NCI-H460 (cell line): Measurements from ENCODE around the gene ARHGEF3. TPM values are rescaled to one million over a fixed set of nuclear protein-coding genes. Genes with fewer than 3 reads are reported as not detected.
"Not testable (repeated sequence)": the region's sequence is repeated elsewhere in the genome, so short reads cannot be mapped to it uniquely, and the experiment has no call there.

ENCODE experiments used
- DNase-seq: peaks from one replicate; pipeline ENCODE4 v3.0.0-alpha.2; 2016; ENCODE audit warnings: low read depth; ENCODE audit errors: extremely low read depth
- total RNA-seq: library from RNA; depleted of rRNA; stranded (reverse); fragments of >200 nt; shearing (Covaris generic); gene quantifications from 2 replicates; pipeline ENCODE4 v1.2.3, GENCODE V29; 2014

The ARHGEF3 gene
- total RNA-seq, 1 experiment from 2014 or later = 1.8 TPM

DNA sequence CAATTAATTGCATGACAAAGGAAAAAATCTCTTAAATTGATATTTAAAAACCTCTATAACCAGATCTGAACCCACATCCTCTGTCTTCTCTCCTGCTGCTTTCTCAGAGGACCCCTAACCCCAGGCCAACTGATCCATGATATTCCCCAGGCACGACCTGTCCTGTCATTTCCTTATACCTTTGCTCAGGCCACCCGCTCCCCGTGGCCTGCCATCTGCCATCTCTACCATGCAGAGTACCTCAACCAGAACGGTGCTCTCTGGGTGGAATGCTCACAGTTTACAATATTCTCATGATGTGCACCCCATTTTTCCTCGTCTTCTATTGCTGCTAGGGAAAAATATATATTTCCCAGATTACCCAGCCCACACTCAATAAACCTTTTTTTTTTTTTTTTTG, 57.7 kb downstream of the ARHGEF3 start:
- no peak for DNase-seq

DNA sequence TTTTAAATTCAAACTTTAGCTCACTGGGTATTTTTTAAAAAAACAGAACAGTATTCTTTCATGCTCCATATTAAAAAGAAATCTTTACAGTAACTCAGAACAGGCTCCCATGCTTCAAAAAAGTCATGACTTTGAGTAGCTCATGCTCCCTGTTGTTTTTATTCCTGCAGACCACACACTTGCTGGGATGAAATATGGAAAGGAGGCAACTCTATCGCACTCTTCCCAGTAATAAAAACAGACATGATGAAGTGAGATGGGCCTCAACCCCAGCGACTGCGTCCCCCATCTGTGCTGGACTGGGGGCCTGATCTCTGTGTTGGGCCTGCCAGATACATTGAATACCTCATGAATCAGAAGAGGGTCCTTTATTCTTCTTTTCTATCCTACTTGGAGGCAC, 58.9 kb downstream of the ARHGEF3 start:
- DNase-seq = no peak

DNA sequence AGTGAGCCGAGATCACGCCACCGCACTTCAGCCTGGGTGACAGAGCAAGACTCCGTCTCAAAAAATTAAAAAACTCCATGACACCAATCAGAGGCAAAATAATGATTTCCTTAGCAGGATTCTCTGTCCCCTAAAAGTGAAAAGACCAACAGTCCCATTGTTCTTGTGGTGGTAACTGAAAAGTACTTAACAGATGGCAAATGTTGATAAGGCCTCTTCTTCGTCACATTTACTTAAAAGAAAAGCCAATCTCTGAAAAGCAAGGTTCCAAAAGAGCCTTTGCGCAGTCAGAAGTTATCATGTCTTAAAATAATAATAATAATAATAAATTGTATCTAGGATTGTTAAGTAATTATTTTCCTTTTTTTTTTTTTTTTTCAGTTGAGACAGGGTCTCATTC, 62.7 kb downstream of the ARHGEF3 start:
- no peak for DNase-seq

DNA sequence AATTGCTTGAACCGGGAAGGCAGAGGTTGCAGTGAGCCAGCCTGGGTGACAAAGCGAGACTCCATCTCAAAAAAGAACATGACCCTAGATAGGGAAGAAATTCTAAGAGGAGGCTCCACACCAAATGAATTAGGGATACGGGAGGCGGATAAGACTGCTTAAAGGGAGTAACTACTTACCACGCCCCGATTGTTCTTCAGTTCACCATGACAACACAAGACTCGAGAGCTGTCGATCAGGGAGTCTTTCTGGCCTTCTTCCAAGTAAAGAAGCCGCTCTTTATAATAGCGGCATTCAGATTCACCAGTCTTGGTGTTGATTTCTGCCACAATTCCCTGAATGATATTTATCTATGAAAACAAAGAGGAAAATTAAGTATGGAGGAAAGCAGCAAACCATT, 64.7 kb downstream of the ARHGEF3 start:
- no peak for DNase-seq

DNA sequence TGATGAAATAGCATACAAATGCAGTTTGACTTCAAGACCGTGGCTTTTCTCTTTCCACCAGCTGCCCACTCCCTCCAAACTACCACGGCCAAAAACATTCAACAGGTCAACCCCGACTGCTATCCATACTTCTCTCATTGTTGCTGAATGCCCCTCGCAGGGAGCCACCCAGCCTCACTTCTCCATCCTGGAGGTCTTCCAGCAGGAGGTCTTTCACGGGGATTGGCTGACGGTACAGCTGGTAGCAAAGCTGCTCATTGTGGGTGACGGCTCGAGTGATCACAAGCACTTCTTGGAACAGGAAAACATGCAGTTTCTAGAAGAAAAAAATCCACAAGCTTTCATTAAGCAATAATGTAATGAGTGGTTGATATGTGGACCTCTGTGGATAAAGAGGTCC, 69.6 kb downstream of the ARHGEF3 start:
- DNase-seq = no peak

DNA sequence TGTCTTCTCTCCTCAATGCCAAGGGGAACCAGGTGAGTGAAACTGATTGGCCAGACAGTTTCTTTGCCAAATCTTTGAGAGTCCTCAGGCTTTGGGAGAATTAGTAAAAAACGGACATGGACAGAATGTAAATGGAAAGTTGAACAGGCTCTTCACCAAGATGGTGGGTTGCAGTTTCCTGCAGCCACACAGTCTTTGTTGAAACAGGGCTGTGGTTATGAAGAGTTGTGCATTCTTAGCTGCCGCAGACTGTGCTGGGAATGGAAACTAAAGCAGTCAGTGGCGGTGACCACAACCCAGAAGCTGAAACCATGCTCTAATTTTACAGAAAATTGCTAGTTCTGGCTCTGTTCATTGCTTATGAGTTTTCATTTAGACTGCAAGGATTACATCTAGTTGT, 76.6 kb downstream of the ARHGEF3 start:
- no peak for DNase-seq

DNA sequence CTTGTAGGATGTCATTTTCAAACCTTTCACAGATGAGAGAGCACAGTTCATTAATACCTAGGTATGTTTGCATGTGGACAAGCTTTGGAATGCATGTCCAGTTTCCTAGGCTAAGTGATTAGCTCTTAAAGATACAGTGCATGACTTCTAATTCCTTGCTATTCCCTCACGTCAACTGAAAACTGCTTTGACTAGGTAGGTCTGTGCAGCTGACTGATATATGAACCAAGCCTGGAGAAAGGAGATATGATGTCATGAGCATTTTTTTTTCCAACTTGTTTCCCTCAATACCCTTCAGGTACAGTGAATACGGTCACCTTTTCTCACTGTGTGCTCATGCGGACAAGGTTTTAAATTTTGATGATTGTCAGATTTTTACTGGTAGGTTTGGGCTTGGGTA, 77.1 kb downstream of the ARHGEF3 start:
- no peak for DNase-seq

DNA sequence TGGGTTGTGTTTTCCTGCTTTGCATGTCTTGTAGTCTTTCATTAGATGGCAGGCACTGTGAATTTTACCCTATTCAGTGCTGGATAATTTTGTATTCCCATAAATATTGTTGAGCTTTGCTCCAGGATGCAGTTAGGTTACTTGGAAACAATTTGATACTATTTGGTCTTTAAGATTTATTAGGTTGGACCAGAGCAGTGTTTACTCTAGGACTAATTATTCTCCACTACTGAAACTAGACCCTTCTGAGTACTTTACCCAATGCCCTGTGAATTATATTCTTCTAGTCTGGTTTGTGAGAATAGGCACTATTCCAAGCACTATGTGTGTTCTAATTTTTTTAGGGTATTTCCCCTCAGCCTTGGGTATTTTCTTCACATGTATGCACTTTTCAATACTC, 80.9 kb downstream of the ARHGEF3 start:
- DNase-seq = no peak

DNA sequence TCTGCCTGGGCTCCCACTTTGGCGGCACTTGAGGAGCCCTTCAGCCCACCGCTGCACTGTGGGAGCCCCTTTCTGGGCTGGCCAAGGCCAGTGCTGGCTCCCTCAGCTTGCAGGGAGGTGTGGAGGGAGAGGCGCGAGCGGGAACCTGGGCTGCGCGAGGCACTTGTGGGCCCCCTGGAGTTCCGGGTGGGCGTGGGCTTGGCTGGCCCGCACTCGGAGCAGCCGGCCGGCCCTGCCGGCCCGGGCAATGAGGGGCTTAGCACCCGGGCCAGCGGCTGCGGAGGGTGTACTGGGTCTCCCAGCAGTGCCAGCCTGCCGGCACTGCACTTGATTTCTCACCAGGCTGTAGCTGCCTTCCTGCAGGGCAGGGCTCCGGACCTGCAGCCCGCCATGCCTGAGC, 82.9 kb downstream of the ARHGEF3 start:
- not testable (repeated sequence) for DNase-seq

DNA sequence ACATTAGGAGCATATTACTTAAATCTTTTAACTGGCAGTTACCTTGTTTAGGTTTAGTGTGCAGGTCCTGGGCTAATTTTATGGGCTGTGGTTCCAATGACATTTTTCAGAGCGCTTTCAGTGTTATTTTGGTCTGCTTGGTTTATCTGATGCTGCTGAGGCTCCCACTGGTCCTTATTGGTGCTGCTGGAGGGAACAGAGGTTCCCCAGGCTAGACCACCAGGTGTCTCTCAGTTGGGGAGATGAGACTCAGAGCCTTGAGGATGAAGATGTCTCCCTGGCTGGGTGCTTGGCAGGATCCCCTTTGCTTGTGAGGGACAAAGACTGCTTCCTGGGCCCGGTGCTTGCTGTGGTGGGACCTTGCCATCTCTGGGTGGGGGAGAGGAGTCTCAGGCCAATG, 90.4 kb downstream of the ARHGEF3 start:
- DNase-seq = no peak

DNA sequence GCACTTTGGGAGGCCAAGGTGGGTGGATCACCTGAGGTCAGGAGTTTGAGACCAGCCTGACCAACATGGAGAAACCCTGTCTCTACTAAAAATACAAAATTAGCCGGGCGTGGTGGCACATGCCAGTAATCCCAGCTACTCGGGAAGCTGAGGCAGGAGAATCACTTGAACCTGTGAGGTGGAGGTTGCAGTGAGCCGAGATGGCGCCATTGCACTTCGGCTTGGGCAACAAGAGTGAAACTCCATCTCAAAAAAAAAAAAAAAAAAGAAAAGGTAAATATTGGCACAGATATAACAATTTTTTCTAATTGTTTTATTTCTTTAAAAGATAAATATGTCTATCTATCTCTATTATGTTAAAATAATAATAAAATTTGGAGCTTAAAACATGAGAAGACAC, 94.3 kb downstream of the ARHGEF3 start:
- DNase-seq = not testable (repeated sequence)

DNA sequence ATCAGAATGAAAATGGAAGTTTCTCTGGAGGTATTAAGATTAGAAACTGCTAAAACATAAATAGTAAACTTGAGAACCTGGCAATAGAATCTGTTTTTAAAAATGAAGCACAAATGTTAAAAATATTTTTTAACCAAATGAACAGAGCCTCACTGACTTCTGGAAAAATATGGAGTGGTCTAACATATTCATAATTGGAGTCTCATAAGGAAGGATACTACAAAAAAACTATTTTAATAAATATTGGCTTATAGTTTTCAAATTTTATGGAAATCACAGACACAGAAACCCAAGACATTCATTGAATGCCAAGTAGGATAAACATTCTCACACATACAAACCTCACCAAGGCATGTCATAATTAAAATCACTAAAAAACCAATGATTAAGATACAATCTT, 95.1 kb downstream of the ARHGEF3 start:
- DNase-seq = no peak

DNA sequence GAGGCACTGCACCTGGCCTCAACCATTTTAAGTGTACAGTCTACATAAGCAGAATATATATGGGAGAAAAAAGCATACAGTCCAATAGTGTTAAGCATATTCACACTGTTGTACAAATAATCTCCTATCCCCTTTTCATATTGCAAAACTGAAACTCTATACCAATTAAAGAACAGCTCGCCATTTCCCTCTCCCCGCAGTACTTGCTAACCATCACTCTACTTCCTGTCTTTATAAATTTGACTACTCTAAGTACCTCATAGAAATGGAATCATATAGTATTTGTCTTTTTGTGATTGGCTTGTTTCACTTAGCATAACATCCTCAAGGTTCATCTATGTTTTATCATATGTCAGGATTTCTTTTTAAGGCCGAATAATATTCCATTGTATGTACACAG, 97.0 kb downstream of the ARHGEF3 start:
- DNase-seq = no peak

DNA sequence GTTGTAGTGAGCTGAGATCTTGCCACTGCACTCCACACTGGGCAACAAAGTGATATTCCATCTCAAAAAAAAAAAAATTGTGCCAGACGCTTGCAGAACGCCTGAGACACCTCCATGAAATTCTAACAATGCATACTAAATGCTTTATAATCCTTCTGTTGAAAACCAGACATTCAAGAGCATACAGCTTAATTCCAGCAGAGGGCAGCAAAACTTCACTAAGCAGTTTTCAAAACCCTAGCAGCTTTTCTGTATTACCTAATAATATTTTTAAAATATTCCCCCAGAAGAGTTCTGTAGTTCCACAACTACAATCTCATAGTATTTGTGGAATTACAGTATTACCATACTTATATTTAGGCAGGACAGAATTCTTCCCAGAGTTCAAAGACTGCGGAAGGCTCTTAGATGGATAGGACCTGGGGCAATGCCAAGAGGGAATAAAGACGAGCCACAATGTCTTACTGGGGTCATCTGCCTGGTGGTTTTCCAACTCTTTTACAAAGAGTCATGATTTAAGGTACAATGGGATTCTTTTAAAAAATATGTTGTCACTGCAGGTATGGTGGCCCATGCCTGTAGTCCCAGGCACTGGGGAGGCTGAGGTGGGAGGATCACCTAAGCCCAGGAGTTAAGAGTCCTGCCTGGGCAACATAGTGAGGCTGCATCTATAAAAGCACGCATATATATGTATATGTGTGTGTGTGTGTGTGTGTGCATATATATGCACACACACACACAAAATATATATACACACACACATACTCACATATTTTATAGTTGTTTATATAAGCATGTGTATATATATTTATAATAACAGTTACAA, 99.0 kb downstream of the ARHGEF3 start:
- peak; percentile 56 for DNase-seq

DNA sequence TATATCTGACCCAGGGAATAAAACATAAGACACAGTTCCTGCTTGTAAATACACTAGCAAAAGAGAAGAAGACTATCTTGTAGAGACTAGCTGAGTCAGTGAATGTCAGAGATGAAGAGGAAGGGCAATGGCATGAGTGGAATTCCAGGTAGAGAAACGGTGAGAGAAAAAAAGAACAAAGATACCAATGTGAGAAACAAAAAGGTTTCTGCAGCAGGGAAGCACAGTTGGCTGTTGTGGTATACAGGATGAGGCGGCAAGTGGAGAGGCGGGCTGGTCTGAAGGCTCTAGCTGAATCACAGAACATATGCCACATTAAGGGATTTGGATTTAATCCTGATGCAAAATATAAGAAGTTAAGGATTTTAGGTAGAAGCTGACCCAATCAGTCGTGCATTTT, 101.6 kb downstream of the ARHGEF3 start:
- DNase-seq = no peak

DNA sequence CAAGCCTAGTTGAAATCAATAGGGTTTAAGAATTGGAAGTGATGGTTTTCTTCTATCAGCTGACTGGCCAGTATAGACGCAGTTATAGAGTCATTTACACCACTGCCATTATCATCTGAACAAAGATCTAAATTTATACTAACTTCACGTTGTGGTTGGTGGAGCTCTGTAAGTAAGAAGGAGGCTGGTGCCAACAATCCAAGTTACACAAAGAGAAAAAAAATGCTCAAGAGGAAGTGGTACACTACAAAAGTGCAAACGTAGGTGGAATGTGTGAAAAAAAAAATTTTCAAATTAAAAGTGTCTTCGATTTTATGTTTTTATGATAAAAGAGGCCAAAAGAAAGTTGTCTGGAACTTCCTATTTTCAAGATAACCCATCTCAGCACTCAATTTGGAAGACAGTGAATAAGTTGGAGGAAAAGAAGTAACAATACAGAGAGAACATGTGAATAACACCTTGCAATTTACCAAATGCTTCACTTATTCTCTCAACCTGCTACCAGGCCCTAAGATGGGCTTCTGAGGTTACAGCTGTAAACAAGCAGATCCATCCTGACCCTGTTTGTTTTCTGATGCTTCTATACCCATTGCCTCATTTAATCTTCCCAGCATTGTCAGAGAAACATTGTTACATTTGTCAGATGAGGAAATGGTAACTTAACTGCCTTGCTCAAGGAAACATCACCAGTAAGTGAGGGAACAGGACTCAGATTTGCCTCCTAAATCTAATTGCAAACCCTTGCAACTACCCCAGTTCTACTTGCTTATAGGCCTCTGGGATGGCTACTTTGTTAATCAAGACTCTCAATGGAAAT, 106.7 kb downstream of the ARHGEF3 start:
- no peak for DNase-seq

DNA sequence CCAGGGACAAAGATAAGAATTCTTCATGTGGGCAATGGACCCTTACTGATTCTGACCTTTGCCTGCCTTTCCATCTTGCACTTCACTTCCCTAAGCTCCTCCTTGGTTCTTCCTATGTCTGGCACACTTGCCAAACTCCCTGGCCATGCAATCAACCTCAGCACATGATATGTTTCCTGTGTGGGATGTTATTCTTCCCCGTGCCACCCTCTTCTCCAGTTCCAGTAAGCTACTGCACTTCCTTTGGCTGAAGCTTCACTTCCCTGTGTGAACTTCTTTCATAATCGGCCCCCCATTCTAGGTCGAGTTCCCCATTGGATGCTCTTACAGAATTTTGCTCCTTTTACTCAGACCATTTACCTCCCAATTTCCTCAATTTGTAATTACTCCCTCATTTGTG, 108.0 kb downstream of the ARHGEF3 start:
- DNase-seq = no peak

DNA sequence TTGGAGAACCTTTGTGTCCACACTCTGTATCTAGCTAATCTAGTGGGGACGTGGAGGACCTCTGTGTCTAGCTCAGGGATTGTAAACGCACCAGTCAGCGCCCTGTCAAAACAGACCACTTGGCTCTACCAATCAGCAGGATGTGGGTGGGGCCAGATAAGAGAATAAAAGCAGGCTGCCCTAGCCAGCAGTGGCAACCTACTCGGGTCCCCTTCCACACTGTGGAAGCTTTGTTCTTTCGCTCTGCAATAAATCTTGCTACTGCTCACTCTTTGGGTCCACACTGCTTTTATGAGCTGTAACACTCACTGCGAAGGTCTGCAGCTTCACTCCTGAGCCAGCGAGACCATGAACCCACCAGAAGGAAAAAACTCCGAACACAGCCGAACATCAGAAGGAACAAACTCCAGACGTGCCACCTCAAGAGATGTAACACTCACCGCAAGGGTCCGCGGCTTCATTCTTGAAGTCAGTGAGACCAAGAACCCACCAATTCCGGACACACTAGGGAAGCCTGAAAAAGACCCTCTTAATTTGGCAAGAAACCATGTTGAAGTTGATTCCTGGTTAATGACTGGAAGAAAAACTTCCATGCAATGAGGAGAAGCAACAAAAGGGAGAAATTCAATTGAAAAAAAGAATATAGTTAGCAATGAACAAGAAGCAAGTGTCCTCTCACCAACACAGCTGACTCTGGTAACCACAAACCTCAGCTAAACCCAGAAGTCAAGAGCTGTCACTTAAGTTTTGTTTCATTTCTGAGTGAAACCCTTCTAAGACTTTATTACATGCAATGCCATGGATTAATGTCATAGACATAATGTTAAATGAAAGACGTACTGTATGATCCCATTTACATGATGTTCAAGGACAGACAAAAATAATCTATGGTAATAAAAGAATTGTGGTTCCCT, 109.0 kb downstream of the ARHGEF3 start:
- DNase-seq = not testable (repeated sequence)

DNA sequence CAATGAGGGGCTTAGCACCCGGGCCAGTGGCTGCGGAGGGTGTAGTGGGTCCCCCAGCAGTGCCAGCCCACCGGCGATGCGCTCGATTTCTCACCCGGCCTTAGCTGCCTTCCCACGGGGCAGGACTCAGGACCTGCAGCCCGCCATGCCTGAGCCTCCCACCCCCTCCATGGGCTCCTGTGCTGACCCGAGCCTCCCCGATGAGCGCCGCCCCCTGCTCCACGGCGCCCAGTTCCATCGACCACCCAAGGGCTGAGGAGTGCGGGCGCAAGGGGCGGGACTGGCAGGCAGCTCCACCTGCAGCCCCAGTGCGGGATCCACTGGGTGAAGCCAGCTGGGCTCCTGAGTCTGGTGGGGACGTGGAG, 109.8 kb downstream of the ARHGEF3 start:
- DNase-seq = not testable (repeated sequence)

DNA sequence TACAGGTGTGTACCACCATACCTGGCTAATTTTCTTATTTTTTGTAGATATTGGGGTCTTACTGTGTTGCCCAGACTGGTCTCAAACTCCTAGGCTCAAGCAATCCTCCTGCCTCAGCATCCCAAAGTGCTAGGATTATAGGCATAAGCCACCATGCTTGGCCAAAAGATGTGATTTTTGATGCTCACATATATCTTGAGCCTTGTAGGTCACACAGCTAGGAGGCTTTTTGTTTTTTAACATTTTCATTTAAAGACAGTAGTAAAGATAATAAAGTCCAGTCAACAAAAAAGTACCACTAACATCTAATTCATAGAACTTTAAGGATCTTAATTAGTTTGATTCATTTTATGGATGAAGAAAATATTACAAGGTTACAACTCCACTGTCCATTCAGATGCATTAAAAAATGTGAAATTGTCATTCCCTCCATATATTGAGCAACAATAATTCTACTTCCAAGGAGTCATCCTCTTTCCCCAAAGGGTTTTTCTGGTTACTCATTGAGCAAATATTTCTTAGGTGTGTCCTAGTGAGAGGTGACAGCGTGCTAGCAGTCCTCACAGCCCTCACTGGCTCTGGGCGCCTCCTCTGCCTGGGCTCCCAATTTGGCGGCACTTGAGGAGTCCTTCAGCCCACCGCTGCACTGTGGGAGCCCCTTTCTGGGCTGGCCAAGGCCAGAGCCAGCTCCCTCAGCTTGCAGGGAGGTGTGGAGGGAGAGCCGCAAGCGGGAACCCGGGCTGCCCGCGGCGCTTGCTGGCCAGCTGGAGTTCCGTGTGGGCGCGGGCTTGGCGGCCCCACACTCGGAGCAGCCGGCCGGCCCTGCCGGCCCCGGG, 110.4 kb downstream of the ARHGEF3 start:
- peak; percentile 26 for DNase-seq
